HuH-7.5 (cell line): ENCODE measurements around the gene PAFAH1B2.

Source experiments
- DNase-seq: peaks from one replicate; pipeline ENCODE4 v3.0.0; 2011; ENCODE audit warnings: low spot score

PAFAH1B2 gene

DNA sequence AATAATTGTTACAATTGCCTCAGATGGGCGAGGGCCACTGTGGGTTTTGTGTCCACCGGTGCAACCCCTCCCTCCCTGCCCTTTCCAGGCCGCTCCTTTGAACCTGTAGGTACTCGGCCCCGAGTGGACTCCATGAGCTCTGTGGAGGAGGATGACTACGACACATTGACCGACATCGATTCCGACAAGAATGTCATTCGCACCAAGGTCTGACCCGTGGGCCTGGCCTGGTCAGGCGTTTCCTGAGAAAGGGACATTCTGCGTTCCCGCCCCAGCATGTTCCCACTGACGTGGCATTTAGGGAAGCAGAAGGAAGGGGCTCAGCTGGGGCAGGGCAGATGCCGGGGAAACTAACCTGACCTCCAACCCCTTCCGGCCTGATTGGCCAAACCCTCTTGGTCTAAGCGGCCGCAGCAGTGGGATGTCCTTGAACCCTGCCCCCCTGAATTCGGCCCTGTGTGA lies 44.6 kb downstream of the PAFAH1B2 start:
- no peak for DNase-seq

DNA sequence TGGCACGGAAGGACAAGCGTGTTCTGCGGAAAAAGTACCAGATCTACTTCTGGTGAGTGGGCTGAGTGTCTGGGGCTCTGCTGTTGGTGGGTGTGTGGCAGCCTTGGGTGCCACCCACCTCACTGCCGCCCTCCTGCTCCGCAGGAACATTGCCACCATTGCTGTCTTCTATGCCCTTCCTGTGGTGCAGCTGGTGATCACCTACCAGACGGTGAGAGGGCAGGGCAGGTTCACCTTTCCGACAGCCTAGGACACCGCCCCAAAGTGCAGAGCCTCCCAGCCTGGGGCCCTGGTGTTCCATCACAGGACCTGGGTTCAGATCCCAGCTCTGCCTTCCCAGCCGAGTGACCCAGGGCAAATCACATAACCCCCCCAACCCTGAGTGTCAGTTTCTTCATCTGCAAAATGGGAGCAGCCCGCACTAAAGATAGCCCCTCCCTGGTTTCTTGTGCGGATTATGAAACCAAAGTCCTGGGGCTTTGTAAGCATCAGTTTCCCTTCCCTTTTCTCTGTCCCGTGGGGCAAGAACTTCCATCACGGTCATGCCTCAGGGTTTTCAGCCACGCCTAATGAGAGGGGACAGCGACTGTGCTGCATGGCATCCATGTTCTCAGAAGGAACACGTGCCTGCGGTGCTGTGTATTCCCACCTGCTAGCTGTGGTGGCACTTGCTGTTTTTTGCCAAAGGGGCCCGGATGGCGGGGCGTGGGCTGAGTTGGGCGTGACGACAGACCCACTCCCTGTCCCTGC lies 45.3 kb downstream of the PAFAH1B2 start:
- DNase-seq, result no peak

DNA sequence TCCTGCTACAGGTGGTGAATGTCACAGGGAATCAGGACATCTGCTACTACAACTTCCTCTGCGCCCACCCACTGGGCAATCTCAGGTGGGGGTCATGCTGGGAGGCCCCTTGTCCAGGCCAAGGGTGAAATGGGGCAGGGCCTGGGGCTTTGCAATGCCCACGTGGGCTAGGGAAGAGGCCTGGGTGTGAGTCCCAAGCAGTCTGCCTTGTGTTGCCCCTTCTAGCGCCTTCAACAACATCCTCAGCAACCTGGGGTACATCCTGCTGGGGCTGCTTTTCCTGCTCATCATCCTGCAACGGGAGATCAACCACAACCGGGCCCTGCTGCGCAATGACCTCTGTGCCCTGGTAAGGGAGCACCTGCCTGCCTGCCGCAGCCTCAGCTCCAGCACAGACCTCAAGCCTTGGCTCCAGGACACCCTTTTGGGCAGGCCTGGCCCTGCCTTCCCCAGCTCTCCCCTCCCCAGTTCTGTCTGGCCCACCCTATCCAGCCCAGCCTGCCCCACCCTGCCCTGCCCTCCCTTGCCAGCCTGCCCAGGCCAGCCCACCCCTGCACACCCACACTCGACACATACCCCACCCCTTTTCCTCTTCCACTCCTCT lies 46.0 kb downstream of the PAFAH1B2 start:
- no peak for DNase-seq

DNA sequence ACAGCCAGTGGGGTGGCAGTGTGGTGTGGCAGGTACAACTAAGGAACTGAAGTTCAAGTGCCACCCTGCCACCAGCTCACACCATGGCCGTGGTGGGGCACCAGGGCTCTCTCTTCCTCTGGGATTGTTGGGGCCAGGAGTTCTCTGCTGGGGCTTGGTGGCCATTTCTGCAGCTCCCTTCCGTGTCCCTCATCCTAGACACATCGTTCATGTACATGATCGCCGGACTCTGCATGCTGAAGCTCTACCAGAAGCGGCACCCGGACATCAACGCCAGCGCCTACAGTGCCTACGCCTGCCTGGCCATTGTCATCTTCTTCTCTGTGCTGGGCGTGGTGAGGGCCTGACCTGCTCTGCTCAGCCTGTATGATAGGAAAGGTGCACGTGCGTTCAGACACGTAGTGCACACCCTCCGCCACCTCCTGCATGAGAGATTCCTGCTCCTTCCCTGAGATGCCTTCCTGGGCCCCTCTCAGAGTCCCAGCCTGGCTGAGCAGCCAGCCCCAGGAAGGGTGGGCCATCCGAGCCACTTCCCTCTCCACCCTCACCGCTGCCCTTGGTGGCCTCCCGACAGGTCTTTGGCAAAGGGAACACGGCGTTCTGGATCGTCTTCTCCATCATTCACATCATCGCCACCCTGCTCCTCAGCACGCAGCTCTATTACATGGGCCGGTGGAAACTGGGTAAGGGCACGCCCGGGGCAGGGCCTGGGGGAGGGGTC lies 47.8 kb downstream of the PAFAH1B2 start:
- DNase-seq, result no peak

DNA sequence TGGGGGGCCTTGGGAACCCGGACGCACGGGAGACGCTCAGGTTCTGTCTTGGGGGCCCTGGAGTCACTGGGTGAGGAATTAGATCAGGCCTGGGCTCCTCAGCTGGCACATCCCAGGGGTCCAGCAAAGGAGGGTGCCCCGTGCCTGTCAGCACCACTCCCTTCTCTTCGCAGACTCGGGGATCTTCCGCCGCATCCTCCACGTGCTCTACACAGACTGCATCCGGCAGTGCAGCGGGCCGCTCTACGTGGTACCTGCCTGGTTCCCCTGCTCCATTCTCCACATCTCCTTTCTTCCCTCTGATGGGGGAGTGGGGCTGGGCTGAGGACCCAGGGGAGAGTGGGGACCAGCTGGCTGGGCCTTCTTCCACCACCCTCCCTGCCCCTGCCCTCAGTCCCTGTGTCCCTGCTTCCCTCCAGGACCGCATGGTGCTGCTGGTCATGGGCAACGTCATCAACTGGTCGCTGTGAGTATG lies 48.4 kb downstream of the PAFAH1B2 start:
- no peak for DNase-seq

DNA sequence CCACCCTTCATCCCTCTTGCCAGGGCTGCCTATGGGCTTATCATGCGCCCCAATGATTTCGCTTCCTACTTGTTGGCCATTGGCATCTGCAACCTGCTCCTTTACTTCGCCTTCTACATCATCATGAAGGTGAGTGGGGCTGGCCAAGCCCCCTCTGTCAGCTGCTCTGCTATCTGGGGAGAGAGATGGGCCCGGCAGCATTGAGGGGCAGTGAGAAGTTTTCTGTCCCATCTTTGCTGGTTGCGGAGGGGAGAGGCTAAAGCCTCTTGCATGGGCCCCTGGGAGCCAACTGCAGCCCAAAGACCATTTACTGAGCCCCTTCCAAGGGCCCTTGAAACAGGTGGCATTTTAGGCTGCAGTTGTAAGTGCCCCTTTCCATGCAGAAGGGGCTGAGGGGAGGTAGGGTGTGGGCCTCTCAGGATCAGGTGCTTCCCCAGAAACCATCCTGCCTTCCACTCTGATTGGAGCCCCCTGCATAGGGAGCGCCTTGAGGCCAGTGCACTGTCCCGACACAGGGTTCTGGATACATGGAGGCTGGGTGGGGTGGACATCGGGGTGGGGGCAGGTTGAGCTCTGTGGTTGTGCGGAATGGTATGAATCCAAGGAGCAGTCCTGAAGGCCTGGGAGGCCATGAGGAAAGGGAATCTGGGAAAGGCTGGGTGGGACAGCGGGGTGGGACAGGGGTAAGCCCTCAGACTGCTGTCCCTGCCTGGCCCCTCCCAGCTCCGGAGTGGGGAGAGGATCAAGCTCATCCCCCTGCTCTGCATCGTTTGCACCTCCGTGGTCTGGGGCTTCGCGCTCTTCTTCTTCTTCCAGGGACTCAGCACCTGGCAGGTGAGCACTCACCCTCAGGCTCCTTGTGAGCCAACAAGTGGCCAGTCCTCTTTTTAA lies 49.3 kb downstream of the PAFAH1B2 start:
- no peak for DNase-seq

DNA sequence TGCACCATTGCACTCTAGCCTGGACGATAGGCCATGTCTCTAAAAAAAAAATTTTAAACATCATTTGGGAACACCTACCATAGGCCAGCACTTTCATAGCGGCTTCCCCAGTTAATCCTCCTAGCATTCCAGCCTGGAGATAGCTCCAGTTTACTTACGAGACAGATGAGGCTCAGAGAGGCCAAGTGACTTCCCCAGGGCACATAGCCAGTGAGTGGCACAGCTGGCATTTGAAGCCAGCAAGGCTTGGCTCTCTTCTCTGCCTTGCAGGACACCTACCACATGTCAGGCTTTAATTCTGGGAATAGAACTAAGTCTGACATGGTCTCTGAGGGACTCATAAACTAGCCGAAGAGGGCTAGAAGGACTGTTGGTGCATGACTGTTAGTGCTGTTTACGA lies 50.2 kb downstream of the PAFAH1B2 start:
- no peak for DNase-seq

DNA sequence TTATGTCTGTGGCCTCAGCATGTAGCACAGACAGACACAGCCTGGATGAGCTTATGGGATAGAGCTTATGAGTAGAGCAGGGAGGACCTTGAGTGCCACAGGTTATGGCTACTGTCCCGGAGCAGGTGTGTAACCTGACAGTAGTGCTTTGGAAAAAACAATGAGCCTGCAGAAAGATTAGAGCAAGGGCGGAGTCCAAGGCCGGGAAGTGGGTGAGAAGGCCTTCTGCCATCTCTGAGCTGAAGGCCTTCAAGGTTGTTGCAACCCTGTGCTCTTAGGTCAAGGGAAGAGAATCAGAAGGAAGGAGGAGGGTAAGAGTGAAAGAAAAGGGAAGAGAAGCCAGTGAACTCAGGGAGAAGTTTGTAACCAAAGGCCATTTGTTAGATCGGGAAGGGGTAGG lies 51.2 kb downstream of the PAFAH1B2 start:
- no peak for DNase-seq

DNA sequence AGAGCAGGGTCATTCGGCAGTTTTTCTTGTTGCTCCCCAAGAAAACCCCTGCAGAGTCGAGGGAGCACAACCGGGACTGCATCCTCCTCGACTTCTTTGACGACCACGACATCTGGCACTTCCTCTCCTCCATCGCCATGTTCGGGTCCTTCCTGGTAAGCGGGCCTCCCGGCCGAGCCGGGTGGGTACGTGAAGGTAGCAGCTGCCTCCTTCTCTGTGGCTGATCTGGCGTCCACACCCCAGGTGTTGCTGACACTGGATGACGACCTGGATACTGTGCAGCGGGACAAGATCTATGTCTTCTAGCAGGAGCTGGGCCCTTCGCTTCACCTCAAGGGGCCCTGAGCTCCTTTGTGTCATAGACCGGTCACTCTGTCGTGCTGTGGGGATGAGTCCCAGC lies 51.7 kb downstream of the PAFAH1B2 start:
- no peak for DNase-seq

DNA sequence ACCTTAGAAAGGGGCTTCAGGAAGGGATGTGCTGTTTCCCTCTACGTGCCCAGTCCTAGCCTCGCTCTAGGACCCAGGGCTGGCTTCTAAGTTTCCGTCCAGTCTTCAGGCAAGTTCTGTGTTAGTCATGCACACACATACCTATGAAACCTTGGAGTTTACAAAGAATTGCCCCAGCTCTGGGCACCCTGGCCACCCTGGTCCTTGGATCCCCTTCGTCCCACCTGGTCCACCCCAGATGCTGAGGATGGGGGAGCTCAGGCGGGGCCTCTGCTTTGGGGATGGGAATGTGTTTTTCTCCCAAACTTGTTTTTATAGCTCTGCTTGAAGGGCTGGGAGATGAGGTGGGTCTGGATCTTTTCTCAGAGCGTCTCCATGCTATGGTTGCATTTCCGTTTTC lies 52.9 kb downstream of the PAFAH1B2 start:
- no peak for DNase-seq

DNA sequence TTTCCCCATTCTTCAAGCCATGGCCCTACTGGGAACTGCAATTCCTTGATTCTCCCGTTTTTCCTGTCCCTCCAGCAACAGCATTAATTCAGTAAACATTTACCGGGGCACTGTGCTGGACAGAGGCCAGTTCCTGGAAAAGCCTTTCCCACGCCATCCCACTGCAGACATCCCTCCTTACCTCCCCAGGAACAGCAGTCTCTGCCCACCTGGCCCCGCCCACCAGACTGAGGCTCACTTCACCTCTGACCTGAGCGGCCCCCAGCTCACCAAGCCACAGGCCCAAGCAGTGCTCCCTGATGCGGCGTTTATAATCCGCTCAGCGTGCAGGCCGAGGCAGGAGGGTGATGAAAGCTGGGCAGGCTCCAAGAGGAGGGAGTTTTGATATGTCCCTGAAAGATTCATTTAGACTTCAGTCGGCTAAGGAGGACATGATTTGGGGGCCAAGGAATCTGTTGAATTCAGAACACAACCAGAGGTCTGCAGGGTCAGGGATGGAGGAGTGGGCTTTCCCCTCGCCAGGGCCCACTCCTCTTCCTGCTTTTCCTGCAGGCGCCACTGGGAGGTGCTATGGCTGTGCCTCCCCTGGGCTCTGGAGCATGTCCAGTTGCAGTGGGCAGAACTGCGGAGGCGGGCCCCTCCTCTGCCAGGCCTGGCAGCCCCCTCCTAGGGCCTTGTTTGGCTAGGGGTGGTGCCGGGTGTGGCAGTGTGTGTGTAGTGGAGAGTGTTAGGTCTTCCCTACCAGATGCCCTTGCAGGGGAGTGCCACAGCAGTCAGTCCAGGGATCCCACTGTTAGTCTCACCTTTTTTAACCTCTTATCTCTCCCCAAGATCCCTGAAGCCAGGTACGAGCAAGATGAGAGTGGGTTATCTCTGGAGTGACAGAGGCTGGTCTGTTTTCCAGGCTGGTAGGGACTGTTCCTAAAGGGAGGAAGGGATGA lies 53.7 kb downstream of the PAFAH1B2 start:
- DNase-seq, result no peak

DNA sequence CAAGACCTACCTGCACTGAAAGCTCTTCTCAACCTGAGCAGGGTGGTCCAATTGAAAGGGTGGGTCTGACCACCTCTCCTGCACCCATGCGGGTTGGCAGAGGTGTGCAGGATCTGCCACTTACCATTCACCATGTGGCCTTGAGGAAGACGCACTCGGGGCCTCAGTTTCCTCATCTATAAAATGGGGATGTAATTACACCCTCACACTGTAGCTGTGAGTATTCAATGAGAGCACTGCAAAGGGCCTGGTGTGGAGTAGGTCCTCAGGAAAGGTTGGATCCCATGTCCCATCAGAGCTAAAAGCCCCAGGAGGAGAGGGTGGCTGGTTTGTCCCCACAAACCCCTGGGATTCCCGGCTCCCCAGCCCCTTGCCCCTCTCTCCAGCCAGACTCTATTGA lies 54.5 kb downstream of the PAFAH1B2 start:
- no peak for DNase-seq

DNA sequence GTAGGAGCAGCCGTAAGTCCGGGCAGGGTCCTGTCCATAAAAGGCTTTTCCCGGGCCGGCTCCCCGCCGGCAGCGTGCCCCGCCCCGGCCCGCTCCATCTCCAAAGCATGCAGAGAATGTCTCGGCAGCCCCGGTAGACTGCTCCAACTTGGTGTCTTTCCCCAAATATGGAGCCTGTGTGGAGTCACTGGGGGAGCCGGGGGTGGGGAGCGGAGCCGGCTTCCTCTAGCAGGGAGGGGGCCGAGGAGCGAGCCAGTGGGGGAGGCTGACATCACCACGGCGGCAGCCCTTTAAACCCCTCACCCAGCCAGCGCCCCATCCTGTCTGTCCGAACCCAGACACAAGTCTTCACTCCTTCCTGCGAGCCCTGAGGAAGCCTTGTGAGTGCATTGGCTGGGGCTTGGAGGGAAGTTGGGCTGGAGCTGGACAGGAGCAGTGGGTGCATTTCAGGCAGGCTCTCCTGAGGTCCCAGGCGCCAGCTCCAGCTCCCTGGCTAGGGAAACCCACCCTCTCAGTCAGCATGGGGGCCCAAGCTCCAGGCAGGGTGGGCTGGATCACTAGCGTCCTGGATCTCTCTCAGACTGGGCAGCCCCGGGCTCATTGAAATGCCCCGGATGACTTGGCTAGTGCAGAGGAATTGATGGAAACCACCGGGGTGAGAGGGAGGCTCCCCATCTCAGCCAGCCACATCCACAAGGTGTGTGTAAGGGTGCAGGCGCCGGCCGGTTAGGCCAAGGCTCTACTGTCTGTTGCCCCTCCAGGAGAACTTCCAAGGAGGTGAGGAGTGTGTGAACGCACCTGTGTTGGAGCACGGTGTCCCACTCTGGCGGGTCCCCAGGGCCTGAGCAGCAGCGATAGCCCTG lies 55.2 kb downstream of the PAFAH1B2 start, which contains the start of gene TAGLN:
Gene TAGLN (plus strand): TSS at position 318 of the 863 bp plus-strand sequence. CDS start 3,644 bp downstream, outside the sequence.
- no peak for DNase-seq

DNA sequence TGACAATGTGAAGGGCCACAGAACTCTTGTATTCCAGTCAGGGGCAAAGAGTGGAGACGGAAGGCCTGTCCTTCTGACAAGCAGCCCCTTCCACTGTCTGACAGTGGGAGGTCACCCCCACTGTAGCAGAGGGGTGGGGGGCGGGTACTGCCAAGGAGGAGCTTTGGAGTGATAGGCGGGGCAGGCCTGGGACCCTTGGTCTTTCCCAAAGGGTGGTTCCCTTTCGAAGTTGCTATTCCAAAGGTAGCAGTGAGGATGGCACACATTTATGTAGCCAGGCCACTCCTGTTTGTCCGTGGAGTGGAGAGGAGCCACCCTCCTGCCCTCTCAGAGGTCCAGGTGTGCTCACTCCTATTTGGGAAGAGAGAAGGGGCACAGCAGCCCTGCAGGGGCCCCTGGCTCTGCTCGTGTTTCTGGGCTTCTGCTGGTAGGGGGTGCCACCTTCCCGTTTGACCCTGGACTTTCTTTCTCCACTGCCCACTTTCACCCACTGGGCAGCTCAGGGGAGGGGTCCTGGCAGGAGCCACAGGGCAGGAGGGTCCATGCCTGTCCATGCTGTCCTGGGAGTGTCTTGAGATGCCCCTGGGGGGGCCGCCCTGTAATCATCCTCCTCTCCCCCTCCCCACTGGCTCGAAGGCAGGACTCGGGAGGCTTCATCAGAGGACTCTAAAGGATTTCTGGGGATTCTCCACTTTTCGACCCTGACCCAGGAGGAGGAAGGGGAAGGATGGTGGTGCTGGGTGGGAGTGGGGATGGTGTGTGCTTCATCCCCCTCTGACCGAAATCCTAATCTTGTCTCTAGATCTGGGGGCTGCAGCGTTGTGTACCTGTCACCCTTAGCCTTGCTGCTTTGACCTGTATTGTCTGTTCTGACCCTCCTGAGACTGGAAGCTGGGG lies 56.1 kb downstream of the PAFAH1B2 start:
- DNase-seq, result no peak

DNA sequence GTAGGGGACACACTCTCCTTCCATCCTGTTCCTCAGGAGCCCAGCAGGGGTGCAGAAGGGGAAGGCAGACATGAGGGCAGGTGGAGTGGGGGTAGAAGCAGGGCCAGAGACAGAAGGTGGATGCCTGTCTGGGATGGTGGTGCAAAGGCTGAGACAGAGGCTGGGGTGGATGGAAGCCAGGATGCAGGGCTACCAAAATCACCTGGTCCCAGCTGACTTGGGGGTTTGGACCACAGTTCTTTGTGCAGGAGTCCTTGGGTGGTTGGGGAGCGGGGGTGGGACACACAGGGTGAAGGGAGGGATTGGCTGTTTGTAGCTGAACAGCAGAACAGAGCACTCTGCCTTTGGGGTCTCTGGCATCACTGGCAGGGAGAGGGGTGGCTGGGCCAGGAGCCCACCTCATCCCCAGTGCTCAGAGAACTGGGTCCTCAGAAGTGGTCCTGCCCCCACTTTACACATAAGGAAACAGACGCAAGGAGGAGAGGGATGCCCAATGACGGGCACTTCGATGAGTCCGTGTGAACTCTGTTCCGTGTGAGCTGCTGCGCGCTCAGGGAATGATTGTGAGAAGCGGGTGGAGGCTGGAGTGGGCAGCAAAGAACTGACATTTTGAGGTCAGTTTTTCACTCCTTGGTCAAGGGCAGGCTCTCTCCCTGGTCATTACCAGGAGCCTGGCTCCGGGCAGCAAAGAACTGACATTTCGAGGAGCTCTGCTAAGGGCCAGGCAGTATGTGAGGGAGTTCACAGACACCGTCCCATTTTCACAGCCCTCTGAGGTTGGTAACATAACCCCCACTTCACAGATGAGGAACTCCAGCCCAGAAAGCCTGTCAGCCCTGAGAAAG lies 56.9 kb downstream of the PAFAH1B2 start:
- no peak for DNase-seq

DNA sequence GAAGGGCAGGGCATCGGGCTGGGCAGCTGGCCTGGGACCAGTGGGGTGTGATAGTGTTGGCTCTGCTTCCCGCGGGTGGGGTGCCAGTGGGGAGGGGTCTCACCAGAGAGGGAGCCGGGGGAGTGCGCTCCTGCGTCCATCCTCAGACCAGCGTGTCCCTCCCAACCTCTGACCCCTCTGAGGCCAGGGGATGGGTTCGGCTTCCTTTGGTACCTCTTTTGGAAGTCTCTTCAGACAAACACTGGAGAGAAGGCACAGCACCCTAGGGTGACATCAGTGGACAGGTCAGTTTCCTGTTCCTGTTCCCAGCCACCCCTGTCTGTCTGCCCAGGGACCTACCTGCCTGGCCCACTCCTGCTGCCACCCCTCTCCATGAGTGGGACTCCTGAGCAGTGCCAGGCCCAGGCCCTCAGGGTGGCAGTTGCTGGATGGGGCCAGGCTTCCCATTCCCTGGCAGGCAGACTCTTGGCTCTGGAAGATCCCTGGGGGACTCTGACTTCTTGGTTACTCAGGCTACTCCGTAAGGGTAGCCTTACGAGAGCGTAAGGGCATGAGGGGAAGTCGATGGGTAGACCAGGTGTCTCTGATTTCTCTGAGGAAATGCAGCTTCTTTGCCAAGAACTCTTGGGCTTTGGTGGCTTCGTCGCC lies 57.7 kb downstream of the PAFAH1B2 start:
- DNase-seq, result no peak

DNA sequence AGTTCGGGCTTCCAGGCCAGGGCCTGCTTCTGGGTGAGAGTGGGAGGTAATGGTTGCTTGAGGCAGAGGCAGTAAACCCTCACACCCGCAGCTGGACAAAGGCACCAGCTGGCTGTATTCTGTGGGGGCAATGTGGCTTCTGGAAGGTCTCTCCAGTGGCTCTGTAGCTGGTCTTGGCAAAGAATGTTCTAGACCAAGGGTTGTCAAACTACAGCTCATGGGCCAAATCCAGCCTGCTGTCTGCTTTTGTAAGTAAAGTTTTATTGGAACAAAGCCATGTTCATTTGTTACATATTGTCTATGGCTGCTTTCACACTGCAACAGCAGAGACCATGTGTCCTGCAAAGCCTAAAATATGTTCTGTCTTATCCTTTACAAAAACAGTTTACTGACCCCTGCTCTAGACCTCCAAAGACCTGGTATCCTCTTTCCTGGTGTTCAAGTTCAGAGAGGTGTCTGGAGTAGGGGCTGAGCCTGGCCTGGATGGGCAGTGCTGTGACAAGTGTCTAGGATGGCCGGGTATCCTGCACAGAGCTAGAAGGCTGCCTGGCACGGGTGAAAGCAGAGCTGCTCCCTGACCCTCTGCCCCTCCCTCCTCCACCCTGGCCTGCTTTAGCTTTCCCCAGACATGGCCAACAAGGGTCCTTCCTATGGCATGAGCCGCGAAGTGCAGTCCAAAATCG lies 58.4 kb downstream of the PAFAH1B2 start:
- DNase-seq, result no peak
